Activated effector memory CD4-positive, alpha-beta T cell treated with anti-CD3 and anti-CD28 coated beads, Interleukin-2, amount 50 U/mL, for 16 hours (primary cell): ENCODE results near the gene TIMM22.
"Not testable (repeated sequence)": the region's sequence is repeated elsewhere in the genome, so short reads cannot be mapped to it uniquely, and the experiment has no call there.

Experiments used
- DNase-seq: peaks from one replicate; pipeline ENCODE4 v3.0.0-alpha.2; 2020

The TIMM22 gene

DNA sequence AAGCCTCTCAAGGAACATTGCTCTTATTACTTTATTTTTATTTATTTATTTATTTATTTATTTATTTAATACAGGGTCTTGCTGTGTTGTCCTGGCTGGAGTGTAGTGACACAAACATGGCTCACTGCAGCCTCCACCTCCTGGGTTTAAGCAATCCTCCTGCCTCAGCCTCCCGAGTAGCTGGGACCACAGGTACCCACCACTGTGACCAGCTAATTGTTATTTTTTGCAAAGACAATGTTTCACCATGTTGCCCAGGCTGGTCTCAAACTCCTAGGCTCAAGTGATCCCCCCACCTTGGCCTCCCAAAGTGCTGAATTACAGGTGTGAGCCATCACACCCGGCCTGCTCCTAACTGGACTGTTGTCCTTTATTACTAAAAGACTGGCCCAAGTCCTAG, 22.2 kb upstream of the TIMM22 start:
- not testable (repeated sequence) for DNase-seq

DNA sequence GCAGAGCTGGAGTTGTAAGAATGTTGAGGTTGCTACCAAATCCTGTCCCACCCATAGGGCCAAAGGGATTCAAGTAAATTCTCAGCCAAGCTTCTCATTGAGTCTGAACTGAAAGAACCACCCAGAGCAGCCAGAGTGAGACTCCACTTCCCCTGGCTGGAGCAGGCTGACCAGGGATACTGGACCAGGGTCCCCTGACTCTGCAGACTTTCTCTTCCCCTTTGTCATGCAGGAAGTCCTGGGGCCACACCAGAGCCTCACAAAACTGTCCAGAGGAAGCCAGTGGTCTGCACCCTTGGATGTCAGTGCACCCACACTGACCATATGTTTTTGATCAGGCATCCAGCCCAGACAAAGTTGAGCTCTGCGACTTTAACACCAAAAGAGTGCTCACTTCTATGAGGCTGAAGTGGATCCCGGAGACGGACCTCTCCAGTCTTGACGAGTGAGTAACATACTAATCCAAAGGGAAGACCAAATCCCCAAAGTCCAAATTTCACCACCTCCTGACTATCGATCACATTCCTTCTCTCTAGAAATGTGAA, 21.5 kb upstream of the TIMM22 start:
- DNase-seq = no peak

DNA sequence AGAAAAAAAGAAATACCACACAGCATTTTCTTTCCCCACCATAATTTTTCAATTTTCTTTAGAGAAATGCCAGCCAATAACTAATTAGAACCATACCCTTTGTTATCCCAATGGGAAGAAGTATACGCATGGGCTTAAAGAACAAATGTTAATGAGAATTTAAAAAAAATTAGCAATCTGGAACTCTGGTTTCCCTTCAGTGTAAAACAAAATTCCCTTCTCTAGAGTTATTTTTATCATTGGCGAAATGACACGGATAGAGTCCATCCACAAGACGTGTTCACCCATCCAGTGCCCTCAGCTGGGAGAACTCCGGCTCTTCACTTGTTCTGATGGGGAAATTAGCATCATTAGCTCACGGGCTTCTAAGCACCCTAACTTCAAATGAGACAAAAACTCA, 20.6 kb upstream of the TIMM22 start:
- DNase-seq = no peak

DNA sequence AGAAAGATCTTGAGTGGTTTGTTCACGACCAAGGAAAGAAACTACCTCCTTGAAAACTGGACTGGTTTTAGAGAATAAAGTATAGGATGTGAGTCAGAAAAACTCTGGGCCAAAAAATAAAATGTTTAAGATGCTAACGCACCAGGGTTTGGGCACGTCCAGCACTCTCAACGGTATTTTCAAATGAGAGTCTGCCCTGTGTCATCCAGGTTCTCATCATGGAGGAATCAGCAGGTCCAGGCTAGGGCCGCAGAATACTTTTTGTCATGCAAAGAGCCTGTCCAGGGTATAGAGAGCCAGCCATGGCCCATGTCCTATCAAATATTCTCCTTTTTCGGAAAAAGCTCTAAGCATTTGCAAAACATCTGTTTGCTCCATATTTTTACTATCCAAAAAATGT, 19.8 kb upstream of the TIMM22 start:
- DNase-seq = no peak

DNA sequence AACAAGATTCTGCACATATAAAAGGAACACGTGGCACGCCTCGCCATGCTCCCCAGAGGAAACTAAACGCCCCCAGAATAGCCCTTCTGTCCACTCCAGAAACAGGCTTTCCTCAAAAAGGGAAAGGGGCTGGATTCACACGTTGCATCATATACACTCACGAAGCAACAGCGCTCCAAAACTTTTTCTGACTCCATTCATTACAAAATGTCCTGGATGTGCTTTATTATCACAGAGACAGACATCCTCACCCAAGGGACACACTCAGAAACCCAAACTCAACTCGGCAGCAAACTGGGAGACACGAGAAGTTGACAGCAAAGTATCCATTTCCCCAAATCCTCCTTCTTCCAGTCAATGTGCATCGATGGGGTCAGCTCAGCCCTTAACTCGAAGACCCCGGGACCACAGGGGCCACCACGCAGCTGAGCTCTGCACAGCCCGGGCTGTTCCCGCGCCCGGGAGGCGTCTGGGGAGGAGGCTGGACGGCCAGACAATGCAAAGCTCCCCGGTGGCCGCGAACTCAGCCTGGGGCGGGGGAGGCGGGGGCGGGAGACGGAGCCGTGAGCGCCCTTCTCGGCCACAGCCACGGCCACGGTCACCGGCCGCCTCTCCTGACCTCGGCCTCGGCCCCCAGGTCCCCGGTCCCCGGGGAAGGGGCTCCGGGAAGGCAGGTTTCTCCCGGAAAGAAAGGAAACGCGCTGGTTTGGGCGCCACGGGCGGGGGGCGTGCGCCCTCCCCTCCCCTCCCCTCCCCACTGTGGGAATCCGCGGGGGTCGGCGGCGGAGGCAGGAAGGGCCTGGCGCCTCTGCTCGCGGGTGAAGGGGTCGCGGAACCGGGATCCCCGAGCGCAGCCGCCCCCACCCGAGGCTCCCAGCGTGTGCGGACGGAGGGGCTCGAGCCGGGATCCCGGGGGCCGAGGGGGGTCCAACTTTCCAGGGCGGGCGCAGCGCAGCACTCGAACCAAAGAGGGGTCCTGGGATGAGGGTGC, 18.5 kb upstream of the TIMM22 start:
- peak; percentile 66 for DNase-seq

DNA sequence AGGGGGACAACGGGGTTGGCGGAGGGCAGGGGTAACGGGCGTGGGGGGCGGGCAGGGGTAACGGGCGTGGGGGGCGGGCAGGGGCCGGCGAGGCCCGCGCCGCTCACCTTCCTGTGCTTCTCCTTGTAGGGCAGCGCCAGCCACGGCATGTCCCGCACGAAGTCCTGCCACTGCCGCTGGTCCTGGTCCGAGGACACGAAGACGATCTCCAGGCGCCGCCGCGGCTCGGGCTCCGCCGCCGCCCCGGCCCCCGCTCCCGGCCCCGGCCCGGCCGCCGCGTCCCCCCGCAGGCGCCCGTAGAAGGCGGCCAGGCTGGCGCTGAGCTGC, 17.8 kb upstream of the TIMM22 start:
- DNase-seq = no peak

DNA sequence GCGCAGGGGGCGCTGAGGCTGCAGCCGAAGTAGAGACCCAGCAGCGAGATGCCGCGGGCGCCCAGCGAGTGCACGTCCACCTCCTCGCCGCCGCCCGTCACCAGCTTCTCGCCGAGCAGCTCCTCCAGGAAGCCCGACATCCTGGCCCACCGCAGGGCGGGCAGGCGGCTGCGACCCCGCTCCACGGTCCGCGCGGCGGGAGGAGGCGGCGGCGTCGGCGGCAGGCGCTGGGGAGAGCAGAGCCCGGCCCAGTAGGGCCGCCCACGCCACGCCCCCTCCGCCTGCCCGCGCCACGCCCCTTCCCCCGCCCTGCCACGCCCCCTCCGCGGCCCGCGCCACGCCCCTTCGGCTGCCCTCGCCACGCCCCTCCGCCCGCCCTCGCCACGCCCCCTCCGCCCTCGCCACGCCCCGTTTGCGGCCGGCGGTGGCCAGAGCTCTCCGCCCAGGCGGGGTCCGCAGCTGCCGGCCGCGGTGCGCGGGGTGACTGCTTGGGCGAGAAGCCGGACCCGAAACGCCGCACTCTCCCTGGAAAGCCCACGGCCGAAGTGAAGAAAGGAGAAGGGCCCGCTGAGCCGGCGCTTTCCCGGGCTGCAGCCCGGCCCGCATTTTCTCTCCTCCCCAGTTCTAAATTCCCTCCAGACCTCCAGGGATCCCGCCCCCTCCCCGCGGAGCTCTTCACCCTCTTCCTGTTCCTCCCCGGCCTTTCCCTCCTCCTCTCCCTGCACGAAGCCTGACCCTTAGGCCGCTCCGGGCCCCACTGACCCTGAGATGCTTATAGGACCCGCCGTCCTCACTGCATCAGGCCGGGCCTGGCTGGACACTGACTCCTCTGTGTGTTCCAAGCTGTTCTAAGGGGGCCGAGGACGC, 17.2 kb upstream of the TIMM22 start, which contains the start of gene NXN:
Gene NXN, minus strand, starts transcription at position 238 of the 867 bp plus-strand sequence.
- DNase-seq = peak; percentile 96

DNA sequence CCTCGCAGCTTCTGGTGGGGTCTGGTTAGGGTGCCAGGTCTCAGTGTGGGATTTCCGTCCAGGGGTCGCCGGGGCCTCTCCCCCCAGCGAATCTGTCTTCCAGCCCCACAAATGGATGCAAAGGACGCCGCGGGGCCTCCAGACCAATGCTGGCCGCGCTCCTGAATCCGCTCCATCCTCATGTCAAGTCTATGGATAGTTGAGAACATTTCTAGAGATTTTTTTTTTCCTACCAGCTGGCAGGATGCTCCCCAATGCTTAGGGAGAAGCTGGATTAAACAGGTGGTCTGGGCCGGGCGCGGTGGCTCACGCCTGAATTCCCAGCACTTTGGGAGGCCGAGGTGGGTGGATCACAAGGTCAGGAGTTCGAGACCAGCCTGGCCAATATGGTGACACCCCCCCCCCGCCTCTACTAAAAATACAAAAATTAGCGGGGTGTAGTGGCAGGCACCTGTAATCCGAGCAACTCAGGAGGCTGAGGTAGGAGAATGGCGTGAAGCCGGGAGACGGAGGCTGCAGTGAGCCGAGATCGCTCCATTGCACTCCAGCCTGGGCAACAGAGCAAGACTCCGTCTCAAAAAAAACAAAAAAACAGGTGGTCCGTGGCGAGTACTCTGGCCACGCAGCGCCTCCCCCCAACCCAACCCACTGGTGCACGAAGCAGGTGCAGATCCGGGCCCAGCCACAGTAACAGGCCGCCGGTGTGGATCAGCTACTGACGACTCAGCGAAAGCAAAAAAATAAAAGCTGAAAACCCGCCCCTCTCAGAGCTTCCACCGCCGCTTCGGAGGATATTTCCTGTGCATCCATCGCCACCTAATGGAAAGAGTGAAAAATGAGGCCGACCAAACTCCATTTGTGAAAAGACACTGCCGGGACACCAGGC, 16.3 kb upstream of the TIMM22 start:
- peak; percentile 90 for DNase-seq

DNA sequence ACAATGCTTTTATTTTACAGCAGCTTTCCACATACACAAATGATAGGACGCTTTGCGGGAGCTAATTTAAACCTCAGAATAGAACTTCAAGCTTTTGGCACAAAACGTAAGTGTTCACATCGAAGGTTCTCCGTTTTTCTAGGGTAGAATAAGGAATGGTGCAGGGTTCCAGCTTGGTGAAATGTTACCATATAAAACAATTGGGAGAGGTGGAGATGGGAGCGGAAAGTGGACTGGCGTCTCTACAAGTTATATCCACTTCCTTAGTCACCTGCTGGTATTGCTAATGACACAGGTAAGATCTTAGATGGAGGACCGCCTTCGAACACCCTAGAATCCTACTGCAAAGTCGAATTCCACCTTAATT, 15.7 kb upstream of the TIMM22 start:
- no peak for DNase-seq

DNA sequence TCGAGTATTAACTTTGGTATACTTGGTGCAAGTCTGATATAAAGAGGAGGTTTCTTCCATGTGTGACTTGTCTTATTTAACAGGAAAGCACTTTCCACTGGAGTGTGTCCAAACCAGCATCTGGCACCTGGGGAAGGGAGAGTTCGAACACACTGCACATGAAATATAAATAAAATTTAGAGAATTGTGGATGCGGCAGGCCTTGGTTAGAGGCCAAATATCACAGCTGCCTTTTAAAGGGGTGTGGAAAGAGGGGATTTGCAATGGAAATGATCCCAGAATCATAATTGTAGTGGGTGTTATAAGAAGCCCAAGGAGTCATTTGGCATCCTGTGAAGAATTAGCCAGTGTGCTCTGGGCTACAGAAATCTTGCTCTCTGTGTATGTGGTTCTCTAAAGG, 13.0 kb upstream of the TIMM22 start:
- DNase-seq = no peak

DNA sequence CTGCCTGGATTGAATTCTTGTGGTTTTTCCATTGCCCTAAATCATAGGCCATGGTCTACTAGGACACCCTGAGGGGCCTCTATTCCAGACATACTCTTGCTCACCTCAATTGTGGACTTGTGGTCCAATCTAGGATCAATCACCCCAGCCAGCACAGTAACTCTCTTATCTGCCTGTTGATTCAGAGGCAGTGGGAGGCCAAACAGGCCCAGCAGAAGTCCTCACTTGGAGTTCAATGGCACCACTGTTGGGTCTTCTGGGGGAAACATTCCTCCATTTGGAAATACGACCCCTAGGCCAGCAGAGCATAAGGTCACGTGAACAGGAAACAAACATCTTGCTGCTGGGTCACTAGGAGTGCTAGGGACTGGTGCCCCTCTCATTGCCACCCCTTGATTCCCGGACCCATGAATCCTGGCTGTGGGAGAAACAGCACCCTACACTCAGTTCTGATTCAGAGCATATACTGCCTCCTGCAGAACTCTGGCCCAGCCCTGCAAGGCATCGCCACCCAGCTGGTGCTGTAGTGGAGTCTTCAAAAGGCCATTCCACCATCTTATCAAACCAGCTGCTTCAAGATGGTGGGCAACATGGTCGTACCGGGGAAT, 10.5 kb upstream of the TIMM22 start:
- DNase-seq = no peak

DNA sequence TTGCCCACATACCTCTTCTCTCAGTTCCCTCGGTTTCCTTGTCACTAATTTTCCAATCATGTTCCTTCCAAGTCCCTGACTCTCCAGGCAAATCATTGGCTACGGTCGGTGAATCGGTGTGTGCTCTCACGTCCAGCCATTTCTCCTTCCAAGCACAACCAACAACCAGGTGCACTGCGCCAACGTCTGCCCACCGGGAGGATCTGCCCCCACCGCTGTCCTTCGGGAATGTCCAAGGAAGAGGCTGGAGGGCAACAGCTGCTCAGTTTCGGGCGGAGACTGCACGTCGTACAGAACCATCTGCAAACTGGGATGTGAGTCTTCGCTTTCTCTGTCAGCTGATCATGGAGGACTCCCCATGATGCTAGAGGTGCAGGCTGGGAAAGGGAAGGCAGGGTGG, 9.0 kb upstream of the TIMM22 start:
- DNase-seq = no peak

DNA sequence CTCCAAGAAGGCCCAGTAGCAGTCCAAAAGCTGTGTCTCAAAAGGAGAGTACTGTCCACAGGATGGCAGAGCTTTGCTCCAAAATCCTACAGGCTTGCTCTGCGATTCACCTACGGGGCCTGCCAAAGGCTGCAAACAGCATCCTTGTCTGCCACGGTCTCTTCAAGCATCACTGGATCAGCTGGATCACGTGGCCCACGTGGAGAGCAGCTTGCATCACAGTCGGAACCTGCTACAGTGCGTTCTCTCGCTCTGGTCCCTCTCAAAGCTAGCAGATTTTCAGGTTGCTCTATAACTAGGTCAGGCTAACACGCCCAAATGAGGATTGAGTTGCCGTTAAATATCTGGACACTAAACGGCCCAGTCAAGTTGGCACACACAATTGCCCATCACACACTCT, 8.4 kb upstream of the TIMM22 start:
- no peak for DNase-seq

DNA sequence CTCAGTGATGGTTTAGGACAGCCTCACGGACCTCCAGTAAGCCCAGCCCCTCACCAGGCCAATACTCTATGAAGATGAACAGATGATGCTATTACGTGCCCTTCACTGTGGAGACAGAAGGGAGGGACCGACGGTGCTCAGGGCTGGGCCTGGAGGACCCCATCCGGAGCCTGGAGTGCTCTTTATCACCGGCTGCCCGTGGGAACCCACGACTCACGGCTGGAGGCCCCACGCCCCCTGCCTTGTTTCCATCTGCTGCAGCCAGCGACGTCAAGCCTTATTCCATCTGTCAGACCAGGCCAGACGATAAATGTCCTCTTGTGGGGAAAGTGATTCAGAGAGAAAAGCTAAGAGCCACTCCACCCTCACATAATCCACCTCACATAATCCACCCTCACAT, 4.0 kb upstream of the TIMM22 start:
- no peak for DNase-seq

DNA sequence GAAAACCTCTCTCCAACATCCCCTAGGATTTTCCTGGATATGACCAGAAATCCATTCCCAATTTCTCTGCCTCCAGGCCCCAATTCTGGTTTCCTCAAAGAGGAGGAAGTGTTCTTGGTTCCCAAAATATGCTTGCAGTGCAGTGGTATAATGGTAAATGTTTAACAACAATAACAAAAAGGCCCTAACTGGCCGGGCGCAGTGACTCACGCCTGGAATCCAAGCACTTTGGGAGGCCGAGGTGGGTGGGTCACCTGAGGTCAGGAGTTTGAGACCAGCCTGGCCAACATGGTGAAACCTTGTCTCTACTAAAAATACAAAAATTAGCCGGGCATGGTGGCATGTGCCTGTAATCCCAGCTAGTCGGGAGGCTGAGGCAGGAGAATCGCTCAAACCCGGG, 1.6 kb upstream of the TIMM22 start:
- not testable (repeated sequence) for DNase-seq

DNA sequence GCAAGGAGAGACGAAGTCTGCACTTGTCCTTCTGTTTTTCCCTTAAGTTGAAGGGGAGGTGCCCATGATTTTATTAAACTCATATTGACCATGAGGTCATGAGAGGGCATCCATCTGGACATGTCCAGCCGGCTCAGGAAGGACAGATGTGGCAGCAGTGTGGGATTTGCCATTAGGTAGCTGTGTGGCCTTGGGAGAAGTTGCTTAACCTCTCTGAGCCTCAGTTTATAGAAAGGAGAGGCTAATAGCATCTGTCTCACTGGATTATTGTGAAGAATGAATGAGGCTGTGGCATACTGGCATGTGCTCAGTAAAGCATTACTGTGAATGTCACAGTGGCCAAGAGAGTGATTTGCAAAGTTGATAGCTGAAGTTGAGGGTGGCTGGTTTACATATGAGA, 1.2 kb downstream of the TIMM22 start:
- no peak for DNase-seq

DNA sequence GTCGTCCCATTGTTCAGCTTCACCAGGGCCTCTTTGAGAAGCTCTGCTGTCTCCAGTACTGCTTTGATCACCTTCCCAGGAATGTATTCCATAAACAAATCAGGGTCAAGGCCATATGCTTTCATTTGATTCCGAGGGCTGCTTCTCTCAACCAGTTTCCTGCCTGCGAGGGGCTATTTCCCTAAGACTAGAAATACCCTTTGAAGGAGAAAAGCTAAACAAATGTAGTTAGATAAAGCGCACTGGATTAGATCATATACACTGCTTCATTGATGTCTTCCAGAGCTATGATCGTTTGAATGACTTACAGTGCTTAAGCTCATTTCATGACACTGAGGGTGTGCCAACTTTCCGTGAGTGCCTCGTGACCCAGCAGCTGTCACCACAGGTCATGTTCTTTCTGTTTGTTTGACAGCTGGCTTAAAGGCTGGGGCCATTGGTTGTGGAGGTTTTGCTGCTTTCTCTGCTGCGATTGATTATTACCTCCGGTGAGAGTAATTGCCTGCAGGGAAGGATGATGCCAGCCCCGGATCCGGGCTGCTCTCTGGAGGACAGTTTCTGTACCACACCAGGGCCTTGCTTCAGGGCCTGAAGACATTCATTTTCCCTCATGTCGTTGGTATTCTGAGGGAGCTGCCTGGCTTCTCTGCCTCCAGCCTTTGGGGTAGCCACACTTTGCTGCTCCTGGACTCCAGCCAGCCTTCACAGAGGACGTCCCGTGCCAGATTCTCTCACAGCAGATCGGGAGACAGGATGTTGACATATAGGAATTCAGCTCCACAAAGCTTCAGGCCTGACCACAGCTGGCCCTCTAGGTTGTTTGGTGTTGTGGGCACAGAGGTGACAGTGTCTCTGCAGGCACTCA, 3.9 kb downstream of the TIMM22 start:
- no peak for DNase-seq

DNA sequence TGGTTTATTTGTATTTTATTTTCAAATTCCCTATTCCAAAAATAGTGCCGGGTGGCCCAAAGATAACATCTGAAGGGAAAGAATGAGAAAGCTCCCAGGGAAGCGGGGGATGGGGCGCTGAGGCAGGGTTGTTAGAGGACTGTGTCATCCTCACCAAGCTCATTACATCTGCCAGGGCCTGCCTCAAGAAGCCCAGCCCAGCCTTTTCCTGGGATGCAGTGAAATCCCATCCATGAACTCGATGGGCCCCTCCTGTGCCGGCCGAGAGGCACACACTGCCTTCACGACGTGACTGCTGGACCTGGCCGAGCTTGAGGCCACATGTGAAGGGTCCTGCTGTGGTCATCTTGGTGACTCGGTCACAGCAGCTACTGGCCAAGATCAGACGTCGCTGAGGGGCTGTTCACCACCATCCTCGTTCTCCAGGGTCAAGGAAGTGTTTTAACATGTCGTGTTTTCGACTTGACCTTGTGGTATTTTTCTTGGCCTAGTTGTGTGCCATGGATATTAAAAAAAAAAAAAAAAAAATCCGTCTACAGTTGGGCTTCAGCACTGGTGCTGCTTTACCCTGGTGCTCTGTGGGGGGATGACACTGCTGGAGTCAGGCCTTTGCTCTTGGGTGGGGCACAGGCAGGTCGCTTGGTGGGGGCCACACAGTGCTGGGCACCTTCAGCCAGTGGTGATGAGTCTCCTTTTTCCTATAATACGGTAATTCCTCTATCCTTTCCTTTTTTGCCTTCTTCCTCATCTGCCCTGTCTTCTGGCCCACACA, 4.9 kb downstream of the TIMM22 start:
- no peak for DNase-seq

DNA sequence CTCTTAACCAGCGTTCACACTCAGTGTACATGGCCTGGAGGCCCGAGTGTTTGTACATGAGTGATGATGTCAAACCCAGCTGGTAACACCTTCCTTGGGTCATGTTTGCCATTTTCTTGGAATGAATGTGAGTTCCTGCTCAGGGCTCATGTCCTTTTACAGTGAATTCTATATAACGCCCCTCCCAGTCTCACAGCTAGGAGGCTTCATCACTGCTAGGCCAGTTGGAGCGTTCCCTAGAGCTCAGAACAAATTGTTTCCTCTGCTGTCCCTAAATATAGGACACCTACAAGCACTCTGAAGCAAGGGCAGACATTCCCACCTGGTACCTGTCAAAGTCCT, 5.5 kb downstream of the TIMM22 start:
- no peak for DNase-seq

DNA sequence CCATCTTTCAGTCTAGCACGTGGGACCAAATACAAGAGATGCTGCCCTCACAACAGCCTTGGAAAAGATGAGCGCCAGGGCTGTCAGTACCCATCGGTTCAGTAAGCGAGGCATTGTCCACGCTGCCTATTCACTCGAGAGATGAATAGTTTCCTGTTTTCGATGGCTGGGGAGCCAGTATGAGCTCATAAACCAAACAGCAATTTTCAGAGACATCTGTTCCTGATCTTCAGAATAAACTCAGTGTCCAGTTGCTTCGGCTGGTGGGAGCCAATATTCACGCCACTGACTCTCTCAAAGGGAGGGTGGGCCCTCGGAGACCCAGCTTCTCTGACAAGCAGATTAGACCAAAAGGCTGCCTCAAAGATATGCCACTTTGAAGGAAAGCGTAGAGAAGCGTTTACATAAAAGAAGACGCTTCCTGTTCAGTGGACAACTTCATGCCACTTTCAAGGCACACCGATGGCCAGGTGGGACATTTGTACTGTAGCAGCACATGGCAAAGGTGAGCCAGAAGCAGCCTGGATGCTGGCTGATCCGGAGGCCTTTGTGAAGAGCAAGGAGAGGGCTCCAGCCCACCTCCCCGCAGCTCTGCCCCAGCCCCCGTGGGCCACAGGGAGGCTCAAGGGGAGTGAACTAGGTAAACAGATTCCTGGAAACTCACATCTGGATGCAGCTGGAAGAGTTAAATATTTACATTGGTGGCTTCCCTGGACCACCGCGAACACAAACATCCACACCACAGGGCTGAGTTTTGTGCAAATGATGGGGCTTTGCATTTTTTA, 6.0 kb downstream of the TIMM22 start:
- no peak for DNase-seq
